ENCODE results near the gene GTPBP1. TPM values are rescaled to one million over a fixed set of nuclear protein-coding genes. Genes with fewer than 3 reads are reported as not detected.

The GTPBP1 gene
- polyA plus RNA-seq, 1 experiment: 29.3 TPM

GRCh38 chr22:38737302-38738060, 31.7 kb downstream of the GTPBP1 start:
- TF ChIP-seq CTCF (IDR thresholded peaks at IDR 0.05; ENCODE audit: low read depth, low read length): no peak
- no peak for DNase-seq (ENCODE audit: low read depth, low spot score)
- POLR2A ChIA-PET: interaction anchor here (0.7 to 1.0 kb wide), 2 partner anchors 10 to 26 kb away, joined by 3 to 5 read pairs; no protein-coding TSS in a partner anchor
- no peaks in the 10 kb centered on the region; the same call in 1 of the 2 replicates for H3K9me3 ChIP-seq (ENCODE audit: control insufficient read depth, insufficient read depth, low read length)
- CTCF ChIA-PET: interaction anchor here (0.8 kb wide), 1 partner anchor 13 kb away, joined by 4 read pairs; no protein-coding TSS in a partner anchor
- no peaks in the 10 kb centered on the region for H3K27me3 ChIP-seq (ENCODE audit: control insufficient read depth, insufficient read depth, low read length)
- no peak overlapping the region for H3K4me3 ChIP-seq (ENCODE audit: low read depth, low read length)
- no peak overlapping the region for H3K27ac ChIP-seq (ENCODE audit: low read depth, low read length)

- Histone ChIP-seq H3K27me3 (ENCODE audit: control insufficient read depth, insufficient read depth, low read length) (no peaks in the 10 kb centered on the region), H3K4me3 (ENCODE audit: low read depth, low read length) (no peak overlapping the region), H3K9me3 (ENCODE audit: control insufficient read depth, insufficient read depth, low read length) (no peaks in the 10 kb centered on the region; the same call in 1 of the 2 replicates), H3K27ac (ENCODE audit: low read depth, low read length) (no peak overlapping the region)
- no peak for DNase-seq (ENCODE audit: low read depth, low spot score)
- TF ChIP-seq CTCF (IDR thresholded peaks at IDR 0.05; ENCODE audit: low read depth, low read length): no peak
- ChIA-PET POLR2A (no interaction called here), CTCF (interaction anchor here (0.8 kb wide), 1 partner anchor 14 kb away, joined by 4 read pairs; no protein-coding TSS in a partner anchor)
Observed at GRCh38 chr22:38738475-38739070, 32.8 kb downstream of the GTPBP1 start.

GRCh38 chr22:38739300-38740055, 33.7 kb downstream of the GTPBP1 start:
- ChIA-PET CTCF (interaction anchor here (1.5 kb wide), 1 partner anchor 15 kb away, joined by 6 read pairs; no protein-coding TSS in a partner anchor), POLR2A (interaction anchor here (1.6 kb wide), 1 partner anchor 34 kb away, joined by 5 read pairs; the partner anchor contains the start of gene GTPBP1)
- no peak overlapping the region for H3K4me3 ChIP-seq (ENCODE audit: low read depth, low read length)
- DNase-seq (ENCODE audit: low read depth, low spot score): no peak
- no peaks in the 10 kb centered on the region; the same call in 1 of the 2 replicates for H3K9me3 ChIP-seq (ENCODE audit: control insufficient read depth, insufficient read depth, low read length)
- TF ChIP-seq CTCF (IDR thresholded peaks at IDR 0.05; ENCODE audit: low read depth, low read length): no peak
- no peak overlapping the region for H3K27ac ChIP-seq (ENCODE audit: low read depth, low read length)
- H3K27me3 ChIP-seq (ENCODE audit: control insufficient read depth, insufficient read depth, low read length): no peaks in the 10 kb centered on the region

- no peaks in the 10 kb centered on the region for H3K27me3 ChIP-seq (ENCODE audit: control insufficient read depth, insufficient read depth, low read length)
- TF ChIP-seq CTCF (IDR thresholded peaks at IDR 0.05; ENCODE audit: low read depth, low read length): no peak
- DNase-seq (ENCODE audit: low read depth, low spot score): no peak
- no peaks in the 10 kb centered on the region; the same call in 1 of the 2 replicates for H3K9me3 ChIP-seq (ENCODE audit: control insufficient read depth, insufficient read depth, low read length)
- no peak overlapping the region for H3K27ac ChIP-seq (ENCODE audit: low read depth, low read length)
- POLR2A ChIA-PET: interaction anchor here (0.5 to 1.6 kb wide), 2 partner anchors 9 to 35 kb away, joined by 5 read pairs; partner anchors contain the start of gene GTPBP1
- CTCF ChIA-PET: interaction anchor here (0.5 to 1.5 kb wide), 2 partner anchors 15 to 43 kb away, joined by 6 to 7 read pairs; no protein-coding TSS in a partner anchor
- no peak overlapping the region for H3K4me3 ChIP-seq (ENCODE audit: low read depth, low read length)
Observed at GRCh38 chr22:38740116-38740723, 34.5 kb downstream of the GTPBP1 start.

All from AG04450 (cell line).